ENCODE results near the gene RSF1. TPM values are rescaled to one million over a fixed set of nuclear protein-coding genes. Genes with fewer than 3 reads are reported as not detected.
"Not testable (repeated sequence)": the region's sequence is repeated elsewhere in the genome, so short reads cannot be mapped to it uniquely, and the experiment has no call there.

The RSF1 gene
- total and polyA plus RNA-seq, 8 donors: 5.6 to 34.3 (median 22.9) TPM

- DNase-seq (no peak), FAIRE-seq (no peak), ATAC-seq (peak in 1 of 4 donors; percentile 3)
- Histone ChIP-seq H3K27me3 (no peaks in the 10 kb centered on the region), H3K27ac (peak overlapping the region in 2 of 4 donors; percentile 67 to 74), H3K9me3 (no peaks in the 10 kb centered on the region), H3K4me1 (peaks cover 0 to 11% (median 7%) of the 10 kb centered on the region in 3 donors), H3K36me3 (no peaks in the 10 kb centered on the region), H3K4me3 (peak overlapping the region; percentile 84 to 95 (median 95))
- 1 to 2% methylated on average over 14 of the region's 14 CpGs for WGBS, 2 donors
- intact Hi-C loops (cut with DNase I): no loop called here
- no peak for TF ChIP-seq CTCF (IDR thresholded peaks at IDR 0.05)
These were observed 183.7 kb downstream of the RSF1 start for GRCh38 chr11:77636731-77637344.

- 89 to 97% methylated on average over 5 of the region's 5 CpGs for WGBS, 2 donors
- FAIRE-seq; H3K9me3 ChIP-seq; DNase-seq; H3K27me3 ChIP-seq; H3K4me3 ChIP-seq; H3K27ac ChIP-seq; intact Hi-C loops (cut with DNase I); ATAC-seq; H3K36me3 ChIP-seq: not testable (repeated sequence)
- H3K4me1 ChIP-seq: peaks cover 0 to 11% (median 9%) of the 10 kb centered on the region in 3 donors
These were observed 186.6 kb downstream of the RSF1 start for GRCh38 chr11:77633926-77634325.

GRCh38 chr11:77630157-77630710 lies 190.3 kb downstream of the RSF1 start:
- Histone ChIP-seq H3K4me3 (no peak overlapping the region), H3K36me3 (no peaks in the 10 kb centered on the region), H3K27ac (no peak overlapping the region), H3K9me3 (no peaks in the 10 kb centered on the region), H3K4me1 (peaks cover 0 to 3% (median 0%) of the 10 kb centered on the region in 3 donors), H3K27me3 (no peaks in the 10 kb centered on the region)
- intact Hi-C loops (cut with DNase I): no loop called here
- no peak for ATAC-seq
- WGBS, 2 donors: 81 to 90% methylated on average over 4 of the region's 4 CpGs
- DNase-seq: no peak
- FAIRE-seq: no peak
- no peak for TF ChIP-seq CTCF (IDR thresholded peaks at IDR 0.05)

GRCh38 chr11:77619576-77620198 lies 200.8 kb downstream of the RSF1 start:
- Histone ChIP-seq H3K9me3 (no peaks in the 10 kb centered on the region), H3K27me3 (no peaks in the 10 kb centered on the region), H3K4me1 (no peaks in the 10 kb centered on the region), H3K27ac (no peak overlapping the region), H3K4me3 (no peak overlapping the region), H3K36me3 (peaks cover 0 to 46% (median 20%) of the 10 kb centered on the region in 3 donors)
- 81 to 85% methylated on average over 3 of the region's 3 CpGs for WGBS, 2 donors
- TF ChIP-seq CTCF (IDR thresholded peaks at IDR 0.05): peak; percentile 31 to 65 (median 46)
- DNase-seq (no peak), ATAC-seq (peak in 3 of 4 donors; percentile 70 to 79 (median 71)), FAIRE-seq (no peak)
- intact Hi-C loops (cut with DNase I): loop anchor here in 1 of 3 donors (10.0 kb wide), 1 partner anchor 425 kb away; no protein-coding TSS in a partner anchor

GRCh38 chr11:77617892-77618291 lies 202.6 kb downstream of the RSF1 start:
- H3K9me3 ChIP-seq: no peaks in the 10 kb centered on the region
- TF ChIP-seq CTCF (IDR thresholded peaks at IDR 0.05): no peak
- no peak overlapping the region for H3K27ac ChIP-seq
- H3K4me1 ChIP-seq: no peaks in the 10 kb centered on the region
- H3K36me3 ChIP-seq: peaks cover 0 to 41% (median 16%) of the 10 kb centered on the region in 3 donors
- no peaks in the 10 kb centered on the region for H3K27me3 ChIP-seq
- intact Hi-C loops (cut with DNase I): no loop called here
- no peak for DNase-seq
- H3K4me3 ChIP-seq: no peak overlapping the region
- no peak for ATAC-seq
- WGBS, 2 donors: 78 to 82% methylated on average over 3 of the region's 3 CpGs
- no peak for FAIRE-seq

All from pancreas (tissue), 10 donors.